CD14-positive monocyte (primary cell): Measurements from ENCODE around the gene GPR17. TPM values are rescaled to one million over a fixed set of nuclear protein-coding genes. Genes with fewer than 3 reads are reported as not detected.

Source experiments
- DNase-seq, 3 donors: peaks; one replicate each; pipeline ENCODE4 v3.0.0-alpha.2; 2011 to 2022
- H2AFZ ChIP-seq: 2 replicates; pipeline ENCODE4 v1.6.0; 2012; ENCODE audit warnings: mild to moderate bottlenecking, low read depth, low read length, inconsistent platforms; ENCODE audit not compliant: insufficient read depth, poor library complexity, severe bottlenecking
- H3K27ac ChIP-seq, 2 donors: 1 replicate in 1 of 2; 2 replicates in 1 of 2; pipeline ENCODE4 v1.5.1; 2012 to 2013; ENCODE audit warnings: low read length in 2 of 2, control low read depth in 1 of 2, inconsistent platforms in 1 of 2, low read depth in 1 of 2, mild to moderate bottlenecking in 1 of 2
- H3K27me3 ChIP-seq, 2 donors: one replicate each; pipeline versions ENCODE4 v1.6.0 to v1.6.1; 2011 to 2013; ENCODE audit warnings: low read length in 2 of 2; ENCODE audit not compliant: control insufficient read depth in 2 of 2, insufficient read depth in 2 of 2
- H3K36me3 ChIP-seq, 2 donors: replicated peaks in 1 of 2; 1 replicate in 1 of 2; 2 replicates in 1 of 2; pipeline versions ENCODE4 v1.5.1 to v1.6.1; 2012 to 2013; ENCODE audit warnings: low read length in 2 of 2, control low read depth in 1 of 2, inconsistent platforms in 1 of 2, mild to moderate bottlenecking in 1 of 2; ENCODE audit not compliant: insufficient read depth in 2 of 2, control insufficient read depth in 1 of 2
- H3K4me1 ChIP-seq, 2 donors: 1 replicate in 1 of 2; 2 replicates in 1 of 2; pipeline versions ENCODE4 v1.5.1 to v1.6.1; 2012 to 2013; ENCODE audit warnings: low read length in 2 of 2, control low read depth in 1 of 2, inconsistent platforms in 1 of 2, mild to moderate bottlenecking in 1 of 2, moderate library complexity in 1 of 2; ENCODE audit not compliant: insufficient read depth in 2 of 2, control insufficient read depth in 1 of 2
- H3K4me2 ChIP-seq: replicated peaks from 2 replicates; pipeline ENCODE3; 2012; ENCODE audit warnings: low read length, moderate library complexity, mild to moderate bottlenecking; ENCODE audit not compliant: poor library complexity, severe bottlenecking; ENCODE audit errors: extremely low read depth
- H3K4me3 ChIP-seq, 3 experiments: fragments of 200-600 bp in 1 of 3; sonication (generic) in 1 of 3; replicated peaks in 1 of 3; 1 replicate in 2 of 3; 2 replicates in 1 of 3; pipeline ENCODE4 v1.5.1; 2011 to 2013; ENCODE audit warnings: low read length in 3 of 3, mild to moderate bottlenecking in 3 of 3, control low read depth in 2 of 3, low read depth in 2 of 3, inconsistent platforms in 1 of 3, moderate library complexity in 1 of 3
- H3K79me2 ChIP-seq: 2 replicates; pipeline ENCODE4 v1.6.0; 2012; ENCODE audit warnings: mild to moderate bottlenecking, control low read depth, inconsistent platforms, low read length, moderate library complexity; ENCODE audit not compliant: insufficient read depth
- H3K9ac ChIP-seq: 2 replicates; pipeline ENCODE4 v1.6.0; 2017; ENCODE audit warnings: low read length, mild to moderate bottlenecking; ENCODE audit not compliant: insufficient read depth, poor library complexity, severe bottlenecking
- H3K9me3 ChIP-seq, 2 donors: replicated peaks in 1 of 2; 1 replicate in 1 of 2; 2 replicates in 1 of 2; pipeline versions ENCODE4 v1.5.1 to v1.6.1; 2012 to 2013; ENCODE audit warnings: low read length in 2 of 2, control low read depth in 1 of 2; ENCODE audit not compliant: control insufficient read depth in 1 of 2, insufficient read depth in 1 of 2
- H4K20me1 ChIP-seq: 2 replicates; pipeline ENCODE4 v1.6.0; 2012; ENCODE audit warnings: mild to moderate bottlenecking, low read length, control low read depth, moderate library complexity; ENCODE audit not compliant: insufficient read depth
- H3K27ac Mint-ChIP-seq, 7 donors: one replicate each; pipeline ENCODE4 v1.8.0; 2020; ENCODE audit warnings: mild to moderate bottlenecking in 7 of 7, mixed read lengths in 7 of 7, moderate library complexity in 6 of 7, inconsistent platforms in 2 of 7
- H3K27me3 Mint-ChIP-seq, 3 donors: one replicate each; pipeline ENCODE4 v1.8.0; 2021 to 2022; ENCODE audit warnings: low read depth in 3 of 3, mild to moderate bottlenecking in 3 of 3, mixed read lengths in 3 of 3, moderate library complexity in 3 of 3, inconsistent platforms in 1 of 3
- H3K36me3 Mint-ChIP-seq, 2 donors: one replicate each; pipeline ENCODE4 v1.8.0; 2020; ENCODE audit warnings: mixed read lengths in 2 of 2, inconsistent platforms in 1 of 2, mild to moderate bottlenecking in 1 of 2
- H3K4me1 Mint-ChIP-seq: one replicate; pipeline ENCODE4 v1.8.0; 2020; ENCODE audit warnings: mild to moderate bottlenecking, mixed read lengths
- H3K4me3 Mint-ChIP-seq, 2 donors: one replicate each; pipeline ENCODE4 v1.8.0; 2020; ENCODE audit warnings: mild to moderate bottlenecking in 2 of 2, mixed read lengths in 2 of 2, moderate library complexity in 1 of 2
- H3K9me3 Mint-ChIP-seq, 7 donors: one replicate each; pipeline ENCODE4 v1.8.0; 2020 to 2022; ENCODE audit warnings: mixed read lengths in 7 of 7, mild to moderate bottlenecking in 6 of 7, moderate library complexity in 6 of 7, inconsistent platforms in 2 of 7
- CTCF ChIP-seq: fragments of 200-600 bp; IDR thresholded peaks from one replicate; pipeline ENCODE4 v1.8.0; 2022; ENCODE audit warnings: antibody characterized with exemption, mild to moderate bottlenecking
- WGBS: methylation state at CpG from one replicate; pipeline ENCODE4 v1.1.5; 2013; ENCODE audit warnings: missing lambda C conversion rate; ENCODE audit not compliant: insufficient coverage; 5-methylcytosine and 5-hydroxymethylcytosine counted together
- intact Hi-C, 2 donors: fragments of 100-400 bp; cut with micrococcal nuclease; formaldehyde crosslinking; loops; one replicate each; pipeline versions ENCODE4 v1.15.0 to v1.15.1; 2023
- polyA plus RNA-seq, 3 donors: library from polyadenylated mRNA; depleted of rRNA in 1 of 3; unstranded in 2 of 3; stranded (reverse) in 1 of 3; fragments of 300-500 nt in 2 of 3; fragments of >200 nt in 1 of 3; fragmentation: Illumina TruSeq in 2 of 3; gene quantifications; 1 replicate in 2 of 3; 2 replicates in 1 of 3; pipeline ENCODE4 v1.2.3, GENCODE V29; 2012 to 2021

The GPR17 gene
- polyA plus RNA-seq, 3 donors = 0.07 TPM; not detected in 2

DNA sequence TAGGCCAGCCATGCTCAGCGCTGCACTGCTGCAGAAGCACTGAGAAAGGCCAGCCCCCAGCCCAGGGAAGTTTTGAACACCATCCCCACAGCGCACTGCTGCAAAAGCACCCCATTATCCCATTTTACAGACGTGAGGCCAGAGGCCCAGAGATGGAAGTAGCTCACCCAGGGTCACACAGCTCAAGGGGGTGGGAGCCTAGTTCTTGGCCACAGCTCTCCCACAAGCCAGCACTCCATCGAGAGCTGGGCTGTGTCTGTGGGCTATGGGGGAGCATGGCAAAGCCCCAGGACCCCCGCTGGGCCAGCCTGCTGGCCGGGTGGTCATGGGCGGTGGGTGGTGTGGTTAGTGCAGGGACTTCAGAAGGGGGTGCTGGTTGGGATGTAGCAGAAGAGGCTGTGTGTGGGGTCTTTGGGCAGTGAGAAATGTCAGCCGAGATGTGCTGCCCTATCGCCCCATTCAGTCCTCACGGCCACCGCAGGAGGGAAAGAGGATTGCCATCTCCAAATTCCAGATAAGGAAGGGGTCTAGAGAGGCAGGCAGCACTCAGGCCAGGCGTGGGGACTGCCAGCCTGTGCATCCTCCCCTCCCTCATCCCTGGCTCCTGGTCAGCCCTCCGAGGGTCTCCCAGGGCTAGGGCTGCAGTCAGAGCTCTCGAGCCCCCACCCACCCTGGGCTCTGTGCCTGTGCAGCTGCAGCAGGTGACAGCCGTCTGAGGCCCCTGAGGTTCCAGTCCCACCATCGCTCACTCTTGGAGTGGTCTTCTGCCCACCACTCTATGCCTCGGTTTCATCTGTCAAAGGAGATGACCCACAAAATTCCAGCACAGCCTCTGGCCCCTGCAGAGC, 17.0 kb upstream of the GPR17 start:
- intact Hi-C loops = no loop called here
- Histone ChIP-seq H3K27ac (peak overlapping the region in 1 of 2 donors; percentile 86), H3K9me3 (no peaks in the 10 kb centered on the region), H3K27me3 (no peaks in the 10 kb centered on the region), H2AFZ (no peak overlapping the region), H3K36me3 (no peaks in the 10 kb centered on the region), H3K4me2 (no peak overlapping the region), H3K9ac (peak overlapping the region; percentile 35), H3K79me2 (no peaks in the 10 kb centered on the region), H4K20me1 (no peaks in the 10 kb centered on the region), H3K4me1 (peaks cover 49 to 50% of the 10 kb centered on the region in 2 donors), H3K4me3 (no peak overlapping the region)
- peaks cover 44% of the 10 kb centered on the region for H3K4me1 Mint-ChIP-seq
- H3K36me3 Mint-ChIP-seq = no peaks in the 10 kb centered on the region
- TF ChIP-seq CTCF = no peak
- DNase-seq = no peak
- 97% methylated on average over 15 of the region's 17 CpGs for WGBS
- no peaks in the 10 kb centered on the region for H3K9me3 Mint-ChIP-seq
- peak overlapping the region in 2 of 7 donors; percentile 64 to 71 for H3K27ac Mint-ChIP-seq
- H3K27me3 Mint-ChIP-seq = peaks cover 0 to 11% (median 3%) of the 10 kb centered on the region in 3 donors
- no peak overlapping the region for H3K4me3 Mint-ChIP-seq

- peak overlapping the region; percentile 60 to 94 (median 92) for H3K27ac Mint-ChIP-seq
- Histone ChIP-seq H3K4me1 (peaks cover 54 to 57% of the 10 kb centered on the region in 2 donors), H3K27ac (peak overlapping the region; percentile 84 to 86), H3K4me2 (peak overlapping the region; percentile 41), H3K36me3 (no peaks in the 10 kb centered on the region), H3K4me3 (peak overlapping the region in 1 of 3 experiments; percentile 40), H3K9me3 (no peaks in the 10 kb centered on the region), H4K20me1 (no peaks in the 10 kb centered on the region), H3K9ac (peak overlapping the region; percentile 35), H3K27me3 (no peaks in the 10 kb centered on the region), H3K79me2 (no peaks in the 10 kb centered on the region), H2AFZ (peak overlapping the region; percentile 61)
- peak overlapping the region in 1 of 2 donors; percentile 67 for H3K4me3 Mint-ChIP-seq
- no peak for DNase-seq
- peaks cover 49% of the 10 kb centered on the region for H3K4me1 Mint-ChIP-seq
- 97% methylated on average over 7 of the region's 9 CpGs for whole genome bisulfite sequencing
- H3K27me3 Mint-ChIP-seq = peaks cover 0 to 7% (median 3%) of the 10 kb centered on the region in 3 donors
- peaks cover 0 to under 1% of the 10 kb centered on the region in 2 donors for H3K36me3 Mint-ChIP-seq
- no peak for TF ChIP-seq CTCF
- H3K9me3 Mint-ChIP-seq = no peaks in the 10 kb centered on the region
- intact Hi-C loops = no loop called here
Observed at GRCh38 chr2:127629637-127630036, 16.3 kb upstream of the GPR17 start.
